Ecto neural progenitor cell (in vitro differentiated cells): ENCODE measurements around the gene ITGAE.
"Not testable (repeated sequence)": the region's sequence is repeated elsewhere in the genome, so short reads cannot be mapped to it uniquely, and the experiment has no call there.

Source experiments
- DNase-seq: peaks from one replicate; pipeline ENCODE4 v3.0.0-alpha.2; 2018; ENCODE audit warnings: low spot score

ITGAE gene

GRCh38 chr17:3794152-3794551, 6.8 kb downstream of the ITGAE start:
- DNase-seq, result not testable (repeated sequence)

- DNase-seq, result not testable (repeated sequence)
Observed at GRCh38 chr17:3793258-3793657, 7.7 kb downstream of the ITGAE start.

- no peak for DNase-seq
Observed at GRCh38 chr17:3792481-3792880, 8.5 kb downstream of the ITGAE start.

- DNase-seq, result no peak
Observed at GRCh38 chr17:3788200-3788599, 12.8 kb downstream of the ITGAE start.

- DNase-seq, result not testable (repeated sequence)
Observed at GRCh38 chr17:3785323-3785722, 15.7 kb downstream of the ITGAE start.

GRCh38 chr17:3782751-3783150, 18.2 kb downstream of the ITGAE start:
- no peak for DNase-seq

- no peak for DNase-seq
Observed at GRCh38 chr17:3780986-3781385, 20.0 kb downstream of the ITGAE start.

GRCh38 chr17:3777366-3778120, 23.4 kb downstream of the ITGAE start:
- no peak for DNase-seq

- DNase-seq, result no peak
Observed at GRCh38 chr17:3773966-3774365, 27.0 kb downstream of the ITGAE start.

GRCh38 chr17:3773511-3773910, 27.5 kb downstream of the ITGAE start:
- no peak for DNase-seq

GRCh38 chr17:3772764-3773163, 28.2 kb downstream of the ITGAE start:
- no peak for DNase-seq

GRCh38 chr17:3771140-3771539, 29.8 kb downstream of the ITGAE start:
- no peak for DNase-seq

GRCh38 chr17:3770466-3770865, 30.5 kb downstream of the ITGAE start:
- no peak for DNase-seq

- no peak for DNase-seq
Observed at GRCh38 chr17:3768769-3769168, 32.2 kb downstream of the ITGAE start.

- DNase-seq, result no peak
Observed at GRCh38 chr17:3768341-3768740, 32.6 kb downstream of the ITGAE start.

- DNase-seq, result no peak
Observed at GRCh38 chr17:3766779-3767178, 34.2 kb downstream of the ITGAE start.

GRCh38 chr17:3765981-3766380, 35.0 kb downstream of the ITGAE start:
- no peak for DNase-seq

GRCh38 chr17:3763777-3764170, 37.2 kb downstream of the ITGAE start:
- DNase-seq, result no peak

- DNase-seq, result no peak
Observed at GRCh38 chr17:3762922-3763776, 37.8 kb downstream of the ITGAE start.

- DNase-seq, result no peak
Observed at GRCh38 chr17:3761918-3762380, 39.0 kb downstream of the ITGAE start.

GRCh38 chr17:3761036-3761917, 39.7 kb downstream of the ITGAE start:
- DNase-seq, result no peak

- no peak for DNase-seq
Observed at GRCh38 chr17:3759597-3760216, 41.3 kb downstream of the ITGAE start.
